T-cell (primary cell): ENCODE data around the gene GNG7. TPM values are rescaled to one million over a fixed set of nuclear protein-coding genes. Genes with fewer than 3 reads are reported as not detected.
"Not testable (repeated sequence)": the region's sequence is repeated elsewhere in the genome, so short reads cannot be mapped to it uniquely, and the experiment has no call there.

Experiments used
- ATAC-seq, 4 experiments: fragments of 200-7000 bp in 3 of 4; fragments of 150-1000 bp in 1 of 4; cut with Tn5 transposase; replicated peaks in 1 of 4; 1 replicate in 3 of 4; 2 replicates in 1 of 4; pipeline ENCODE4 v1.10.0; 2021; ENCODE audit warnings: moderate library complexity in 3 of 4, mild to moderate bottlenecking in 2 of 4, moderate number of reproducible peaks in 1 of 4
- CTCF ChIA-PET, 2 donors: fragments of 300-600 bp; sonication (Branson Sonifier 250); formaldehyde crosslinking; loops; one replicate each; lab custom pipeline; 2022; ENCODE audit warnings: antibody characterized with exemption in 2 of 2; lab: Charles Lee
- POLR2A ChIA-PET, 2 donors: fragments of 300-600 bp; sonication (Branson Sonifier 250); formaldehyde crosslinking; loops; one replicate each; lab custom pipeline; 2022; ENCODE audit warnings: antibody characterized with exemption in 2 of 2; lab: Charles Lee
- DNase-seq, 35 experiments: peaks; one replicate each; pipeline versions ENCODE4 v3.0.0 to v3.0.0-alpha.2; 2013 to 2023
- H3K27ac ChIP-seq: one replicate; pipeline ENCODE4 v1.5.1; 2013; ENCODE audit warnings: low read length
- H3K27me3 ChIP-seq, 2 experiments: replicated peaks in 1 of 2; 1 replicate in 1 of 2; 2 replicates in 1 of 2; pipeline versions ENCODE4 v1.6.1 to v1.7.0; 2013; ENCODE audit warnings: low read length in 1 of 2, mixed read lengths in 1 of 2; ENCODE audit not compliant: control insufficient read depth in 2 of 2, insufficient read depth in 2 of 2; ENCODE audit errors: extremely low read depth in 1 of 2
- H3K36me3 ChIP-seq, 2 donors: 1 replicate in 1 of 2; 2 replicates in 1 of 2; pipeline versions ENCODE4 v1.6.1 to v1.7.0; 2013; ENCODE audit warnings: low read length in 1 of 2; ENCODE audit not compliant: control insufficient read depth in 2 of 2, insufficient read depth in 1 of 2; ENCODE audit errors: extremely low read depth in 1 of 2
- H3K4me1 ChIP-seq, 2 experiments: 1 replicate in 1 of 2; 2 replicates in 1 of 2; pipeline versions ENCODE4 v1.6.1 to v1.7.0; 2013; ENCODE audit warnings: low read length in 2 of 2, mixed read lengths in 1 of 2; ENCODE audit not compliant: insufficient read depth in 2 of 2, control insufficient read depth in 1 of 2; ENCODE audit errors: extremely low read depth in 1 of 2
- H3K4me3 ChIP-seq, 2 donors: 1 replicate in 1 of 2; 2 replicates in 1 of 2; pipeline versions ENCODE4 v1.5.1 to v1.7.0; 2013; ENCODE audit warnings: mild to moderate bottlenecking in 2 of 2, low read length in 1 of 2, moderate library complexity in 1 of 2; ENCODE audit not compliant: control insufficient read depth in 1 of 2; ENCODE audit errors: extremely low read depth in 1 of 2
- H3K9me3 ChIP-seq: 2 replicates; pipeline ENCODE4 v1.7.0; 2013
- H3K27ac Mint-ChIP-seq, 2 donors: one replicate each; pipeline ENCODE4 v1.8.0; 2020 to 2021; ENCODE audit warnings: mild to moderate bottlenecking in 2 of 2, mixed read lengths in 2 of 2
- H3K27me3 Mint-ChIP-seq, 2 donors: one replicate each; pipeline ENCODE4 v1.8.0; 2021 to 2022; ENCODE audit warnings: mixed read lengths in 2 of 2
- H3K36me3 Mint-ChIP-seq: one replicate; pipeline ENCODE4 v1.8.0; 2021; ENCODE audit warnings: mixed read lengths
- H3K4me1 Mint-ChIP-seq, 3 donors: one replicate each; pipeline ENCODE4 v1.8.0; 2020 to 2022; ENCODE audit warnings: mixed read lengths in 3 of 3, mild to moderate bottlenecking in 1 of 3
- H3K4me3 Mint-ChIP-seq, 3 donors: one replicate each; pipeline ENCODE4 v1.8.0; 2020 to 2022; ENCODE audit warnings: mild to moderate bottlenecking in 3 of 3, mixed read lengths in 3 of 3, moderate library complexity in 3 of 3
- H3K9me3 Mint-ChIP-seq, 3 donors: one replicate each; pipeline ENCODE4 v1.8.0; 2020 to 2022; ENCODE audit warnings: mixed read lengths in 3 of 3
- WGBS: methylation state at CpG from one replicate; pipeline ENCODE4 v1.1.5; 2013; ENCODE audit warnings: missing lambda C conversion rate; ENCODE audit not compliant: insufficient coverage; 5-methylcytosine and 5-hydroxymethylcytosine counted together
- total RNA-seq, 35 experiments: library from RNA in 6 of 35; stranded (reverse) in 6 of 35; fragments of 120-200 nt in 1 of 35; gene quantifications; one replicate each; pipeline versions ENCODE4 v1.2.1 to v1.2.4 and lab custom pipeline; 2013 to 2026

GNG7 gene
- total RNA-seq, 5 donors from 2014 or later (not counting 1 experiment from before 2014, with no cell fraction given), result 4.5 to 7.2 (median 5.7) TPM

DNA sequence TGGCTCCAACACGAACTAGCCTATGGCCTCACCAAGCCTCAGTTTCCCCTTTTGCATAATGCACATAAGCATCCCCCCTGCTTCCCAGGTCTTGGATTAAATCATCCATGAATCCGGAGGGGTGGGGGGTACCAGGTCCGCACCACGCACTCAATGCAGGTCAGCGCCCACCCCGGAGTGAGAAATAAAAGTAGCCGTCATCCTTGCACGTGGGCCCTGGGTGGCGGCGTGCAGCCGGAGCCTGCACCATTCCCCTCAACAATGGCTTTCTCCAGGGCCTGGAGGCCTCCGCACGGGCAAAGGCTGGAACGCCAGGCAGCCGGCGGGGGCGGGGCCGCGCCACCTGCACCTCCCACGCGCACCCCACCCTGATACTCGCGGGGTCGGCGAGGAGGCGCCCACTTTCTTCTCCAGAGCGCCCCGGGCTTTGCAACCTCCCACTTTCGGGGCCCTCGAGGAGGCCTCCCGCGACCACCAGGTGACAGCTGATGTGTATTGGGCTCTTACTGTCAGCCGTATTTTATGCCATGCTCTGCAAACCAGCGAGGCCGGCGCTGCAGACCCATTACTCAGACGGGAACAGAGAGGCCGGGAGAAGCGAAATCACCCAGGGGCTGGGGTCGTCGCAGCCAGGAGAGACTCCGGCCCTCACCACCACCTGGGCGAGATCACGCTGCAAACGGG lies 227.3 kb downstream of the GNG7 start:
- Mint-ChIP-seq H3K27ac (peak overlapping the region; percentile 66 to 85), H3K4me3 (peak overlapping the region; percentile 95 to 100 (median 99)), H3K27me3 (no peaks in the 10 kb centered on the region), H3K4me1 (peaks cover 11 to 33% (median 21%) of the 10 kb centered on the region in 3 donors), H3K9me3 (no peaks in the 10 kb centered on the region), H3K36me3 (peaks cover 15% of the 10 kb centered on the region)
- CTCF ChIA-PET, result interaction anchor here in 1 of 2 donors (0.5 to 2.2 kb wide), 18 partner anchors 8 to 162 kb away, joined by 3 to 21 read pairs (median 6); partner anchors contain the start of genes LMNB2 and TIMM13
- peaks cover 13 to 47% of the 10 kb centered on the region in 2 experiments for H3K4me1 ChIP-seq
- under 1% methylated on average over 40 of the region's 45 CpGs for WGBS
- H3K9me3 ChIP-seq, result no peaks in the 10 kb centered on the region
- POLR2A ChIA-PET, result interaction anchor here (0.5 to 3.4 kb wide), 26 partner anchors 9 to 637 kb away, joined by 3 to 52 read pairs (median 7); partner anchors contain the start of gene TIMM13 (in 1 of the 2)
- H3K27ac ChIP-seq, result peak overlapping the region; percentile 61
- ATAC-seq, result peak; percentile 4 to 12 (median 10)
- H3K4me3 ChIP-seq, result peak overlapping the region; percentile 87 to 100
- DNase-seq, result peak in 33 of 35 experiments; percentile 33 to 70 (median 50)
- H3K27me3 ChIP-seq, result no peaks in the 10 kb centered on the region
- peaks cover 0 to 2% of the 10 kb centered on the region in 2 donors for H3K36me3 ChIP-seq

GRCh38 chr19:2474232-2475017 lies 228.1 kb downstream of the GNG7 start:
- H3K4me3 ChIP-seq, result peak overlapping the region; percentile 87 to 100
- no peaks in the 10 kb centered on the region for H3K9me3 ChIP-seq
- H3K27ac ChIP-seq, result peak overlapping the region; percentile 38
- no peaks in the 10 kb centered on the region for H3K27me3 ChIP-seq
- no peaks in the 10 kb centered on the region for H3K27me3 Mint-ChIP-seq
- under 1% methylated on average over 41 of the region's 60 CpGs for WGBS
- peak overlapping the region; percentile 58 to 66 for H3K27ac Mint-ChIP-seq
- DNase-seq, result peak; percentile 60 to 93 (median 77)
- POLR2A ChIA-PET, result interaction anchor here in 1 of 2 donors (0.5 kb wide), 1 partner anchor 133 kb away, joined by 7 read pairs; no protein-coding TSS in a partner anchor
- peak; percentile 33 to 55 (median 50) for ATAC-seq
- CTCF ChIA-PET, result interaction anchor here (0.6 to 1.3 kb wide), 4 partner anchors 137 to 162 kb away, joined by 3 to 6 read pairs (median 3); no protein-coding TSS in a partner anchor
- peaks cover 15% of the 10 kb centered on the region for H3K36me3 Mint-ChIP-seq
- H3K4me1 Mint-ChIP-seq, result peaks cover 13 to 33% (median 20%) of the 10 kb centered on the region in 3 donors
- no peaks in the 10 kb centered on the region for H3K9me3 Mint-ChIP-seq
- peaks cover 13 to 42% of the 10 kb centered on the region in 2 experiments for H3K4me1 ChIP-seq
- peaks cover 0 to 2% of the 10 kb centered on the region in 2 donors for H3K36me3 ChIP-seq
- peak overlapping the region; percentile 95 to 100 (median 99) for H3K4me3 Mint-ChIP-seq

- H3K27ac ChIP-seq, POLR2A ChIA-PET, H3K9me3 ChIP-seq, H3K36me3 ChIP-seq, H3K9me3 Mint-ChIP-seq, H3K36me3 Mint-ChIP-seq, H3K27me3 ChIP-seq, H3K27ac Mint-ChIP-seq, H3K4me3 ChIP-seq, ATAC-seq, H3K4me1 Mint-ChIP-seq, H3K27me3 Mint-ChIP-seq, DNase-seq, H3K4me3 Mint-ChIP-seq: not testable (repeated sequence)
- peaks cover 0 to 16% of the 10 kb centered on the region in 2 experiments for H3K4me1 ChIP-seq
- CTCF ChIA-PET, result interaction anchor here in 1 of 2 donors (0.7 kb wide), 1 partner anchor 144 kb away, joined by 4 read pairs; no protein-coding TSS in a partner anchor
- 86% methylated on average over 8 of the region's 8 CpGs for WGBS
These were observed 232.6 kb downstream of the GNG7 start for GRCh38 chr19:2469915-2470200.

DNA sequence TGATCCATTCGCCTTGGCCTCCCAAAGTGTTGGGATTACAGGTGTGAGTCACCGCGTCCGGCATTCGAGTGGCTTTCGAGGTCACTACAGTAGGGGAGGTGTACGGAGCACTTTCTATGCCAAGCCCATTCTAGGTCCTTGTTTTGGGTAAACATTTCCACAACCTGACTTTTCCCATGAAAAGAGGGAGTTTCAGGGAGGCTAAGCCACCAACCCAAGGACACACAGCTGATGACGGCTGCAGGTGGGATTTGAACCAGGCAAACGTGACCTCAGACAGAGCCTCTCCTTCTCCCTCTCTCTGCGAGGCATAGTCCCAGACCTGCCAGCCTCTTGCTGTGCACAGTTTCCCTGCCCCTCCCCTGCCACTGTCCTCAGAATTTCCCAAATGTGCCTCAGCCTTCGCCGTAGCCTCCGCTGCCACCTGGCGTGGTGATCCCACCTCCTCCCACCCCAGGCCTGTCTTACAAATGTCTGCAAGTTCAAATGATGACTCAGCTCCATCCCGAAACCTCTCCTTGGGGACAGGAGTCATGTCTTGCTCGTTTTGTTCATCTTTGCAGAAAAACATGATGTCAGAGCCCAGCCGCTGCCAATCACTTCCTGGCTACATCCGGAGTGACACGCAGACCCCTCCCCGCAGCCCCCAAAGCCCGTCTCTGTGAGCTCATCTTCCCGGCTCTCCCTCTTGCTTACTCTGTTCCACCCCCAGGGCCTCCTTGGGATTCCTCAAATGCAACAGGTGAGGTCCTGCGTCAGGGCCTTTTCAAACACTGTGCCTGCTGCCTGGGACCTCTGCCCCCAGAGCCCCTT lies 233.2 kb downstream of the GNG7 start:
- H3K4me1 ChIP-seq, result peaks cover 0 to 10% of the 10 kb centered on the region in 2 experiments
- POLR2A ChIA-PET, result interaction anchor here (0.5 to 0.7 kb wide), 2 partner anchors 15 to 74 kb away, joined by 4 to 8 read pairs; no protein-coding TSS in a partner anchor
- 45% methylated on average over 15 of the region's 23 CpGs for WGBS
- Mint-ChIP-seq H3K4me3 (no peak overlapping the region), H3K27ac (peak overlapping the region in 1 of 2 donors; percentile 10), H3K36me3 (no peaks in the 10 kb centered on the region), H3K27me3 (no peaks in the 10 kb centered on the region), H3K9me3 (no peaks in the 10 kb centered on the region), H3K4me1 (peaks cover 0 to 9% (median 8%) of the 10 kb centered on the region in 3 donors)
- no peak overlapping the region for H3K27ac ChIP-seq
- peak in 1 of 35 experiments; percentile 27 for DNase-seq
- ATAC-seq, result no peak
- H3K4me3 ChIP-seq, result no peak overlapping the region
- peaks cover 0 to 2% of the 10 kb centered on the region in 2 experiments for H3K27me3 ChIP-seq
- H3K9me3 ChIP-seq, result no peaks in the 10 kb centered on the region
- CTCF ChIA-PET, result no interaction called here
- no peaks in the 10 kb centered on the region for H3K36me3 ChIP-seq

DNA sequence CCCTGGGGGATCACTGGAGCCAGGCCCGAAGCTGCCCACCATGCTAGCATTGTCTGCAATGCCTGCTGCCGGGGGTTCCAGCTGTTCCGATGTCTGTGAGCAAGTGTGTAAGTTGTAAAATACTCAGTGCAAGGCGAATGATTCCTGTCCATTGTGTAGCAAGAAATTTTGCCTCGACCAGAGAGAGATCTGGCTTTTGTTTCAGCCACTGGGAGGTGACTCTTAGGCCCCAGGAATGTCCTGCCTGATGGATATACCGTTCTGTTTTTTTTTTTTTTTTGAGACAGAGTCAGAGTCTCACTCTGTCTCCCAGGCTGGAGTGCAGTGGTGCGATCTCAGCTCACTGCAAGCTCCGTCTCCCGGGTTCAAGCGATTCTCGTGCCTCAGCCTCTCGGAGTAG lies 233.9 kb downstream of the GNG7 start:
- no peak overlapping the region for H3K4me3 ChIP-seq
- no peak for DNase-seq
- CTCF ChIA-PET, result interaction anchor here in 1 of 2 donors (0.7 kb wide), 1 partner anchor 788 kb away, joined by 5 read pairs; no protein-coding TSS in a partner anchor
- no peak overlapping the region for H3K27ac ChIP-seq
- no peaks in the 10 kb centered on the region for H3K27me3 Mint-ChIP-seq
- H3K4me3 Mint-ChIP-seq, result no peak overlapping the region
- peaks cover 0 to 8% of the 10 kb centered on the region in 2 experiments for H3K4me1 ChIP-seq
- H3K27me3 ChIP-seq, result peaks cover 0 to 2% of the 10 kb centered on the region in 2 experiments
- ATAC-seq, result no peak
- no peaks in the 10 kb centered on the region for H3K36me3 Mint-ChIP-seq
- no peaks in the 10 kb centered on the region for H3K36me3 ChIP-seq
- H3K9me3 ChIP-seq, result no peaks in the 10 kb centered on the region
- no peak overlapping the region for H3K27ac Mint-ChIP-seq
- 86% methylated on average over 6 of the region's 12 CpGs for WGBS
- H3K4me1 Mint-ChIP-seq, result peaks cover 0 to 9% (median 8%) of the 10 kb centered on the region in 3 donors
- POLR2A ChIA-PET, result interaction anchor here (0.5 to 0.7 kb wide), 2 partner anchors 14 to 409 kb away, joined by 4 read pairs; no protein-coding TSS in a partner anchor
- H3K9me3 Mint-ChIP-seq, result no peaks in the 10 kb centered on the region
